ENCODE results near the gene COX6B2. TPM values are rescaled to one million over a fixed set of nuclear protein-coding genes. Genes with fewer than 3 reads are reported as not detected.

COX6B2 gene
- total and polyA plus RNA-seq, 2 donors (not counting 3 experiments of a cell fraction or from before 2014, with no cell fraction given): not detected

GRCh38 chr19:55299991-55300390 lies 54.5 kb downstream of the COX6B2 start:
- CTCF ChIA-PET: interaction anchor here (3.8 kb wide), 1 partner anchor 84 kb away, joined by 51 read pairs; the partner anchor contains the start of gene TMEM238
- dilution Hi-C loops (cut with MboI; ENCODE audit: extremely low pct_ligation_motif_present, low sequenced_read_pairs) (no loop called here), intact Hi-C loops (cut with micrococcal nuclease) (loop anchor here (5.0 kb wide), 1 partner anchor 158 kb away; no protein-coding TSS in a partner anchor)
- Histone ChIP-seq H3K4me1 (ENCODE audit: control insufficient read depth, extremely low read depth, insufficient read depth, low read length) (no peaks in the 10 kb centered on the region), H3K9ac (replicated peaks; ENCODE audit: extremely low read depth, insufficient read depth, low read length) (no peak overlapping the region), H3K27me3 (ENCODE audit: control insufficient read depth in 2 of 2, insufficient read depth in 2 of 2, low read length in 2 of 2) (peaks cover 0 to 3% of the 10 kb centered on the region in 2 experiments), H3K79me2 (ENCODE audit: control insufficient read depth, insufficient read depth, low read length) (no peaks in the 10 kb centered on the region), H4K20me1 (replicated peaks; ENCODE audit: control insufficient read depth, extremely low read depth, insufficient read depth, low read length) (no peaks in the 10 kb centered on the region), H3K9me3 (replicated peaks; ENCODE audit: control insufficient read depth, insufficient read depth, low read length) (no peaks in the 10 kb centered on the region), H3K9me1 (replicated peaks; ENCODE audit: control insufficient read depth, extremely low read depth, insufficient read depth, low read length) (no peaks in the 10 kb centered on the region), H3K4me2 (ENCODE audit: insufficient read depth, low read length) (no peak overlapping the region), H3K36me3 (ENCODE audit: control insufficient read depth in 2 of 2, extremely low read depth in 1 of 2, insufficient read depth in 2 of 2, low read length in 2 of 2) (no peaks in the 10 kb centered on the region), H2AFZ (ENCODE audit: low read depth, low read length) (no peak overlapping the region), H3K27ac (ENCODE audit: insufficient read depth, low read depth, low read length) (no peak overlapping the region), H3K4me3 (replicated peaks in 1 of 3; ENCODE audit: insufficient read depth in 1 of 3, low read depth in 1 of 3, low read length in 3 of 3) (no peak overlapping the region)
- DNase-seq (ENCODE audit: low read depth, low spot score) (no peak), FAIRE-seq (no peak)
- POLR2A ChIA-PET: no interaction called here
- BruUV-seq (replicated peaks): no TSS peak
- TF ChIP-seq JUN (IDR thresholded peaks at IDR 0.05; ENCODE audit: borderline replicate concordance, insufficient read depth, insufficient read length, low read depth): no peak
- no peak for TF ChIP-seq MAX (IDR thresholded peaks at IDR 0.05; ENCODE audit: insufficient read depth, insufficient read length)

Other genes with a start within 250 kb of the COX6B2 start
- 137 and 149 TPM in 2 replicates for gene PPP1R12C, start 237.1 kb downstream of the COX6B2 start, total RNA-seq
- 69.5 and 86.4 TPM in 2 replicates for gene PPP1R12C, start 237.1 kb downstream of the COX6B2 start, polyA plus RNA-seq
- gene TNNT1, start 205.5 kb downstream of the COX6B2 start, total RNA-seq: 0.51 and 0.92 TPM in 2 replicates
- 0.18 and 0.22 TPM in 2 replicates for gene TNNT1, start 205.5 kb downstream of the COX6B2 start, polyA plus RNA-seq
- not detected in 2 replicates for gene TNNI3, start 197.0 kb downstream of the COX6B2 start, total RNA-seq
- not detected in 2 replicates for gene TNNI3, start 197.0 kb downstream of the COX6B2 start, polyA plus RNA-seq
- gene DNAAF3, start 188.1 kb downstream of the COX6B2 start, total RNA-seq: 0.62 TPM in 1 of 2 replicates, not detected in the other
- 0.56 and 0.75 TPM in 2 replicates for gene DNAAF3, start 188.1 kb downstream of the COX6B2 start, polyA plus RNA-seq
- gene SYT5, start 174.4 kb downstream of the COX6B2 start, total RNA-seq: 0.42 TPM in 1 of 2 replicates, not detected in the other
- gene SYT5, start 174.4 kb downstream of the COX6B2 start, polyA plus RNA-seq: not detected in 2 replicates
- 0.51 and 1.00 TPM in 2 replicates for gene PTPRH, start 145.2 kb downstream of the COX6B2 start, total RNA-seq
- 0.10 and 0.14 TPM in 2 replicates for gene PTPRH, start 145.2 kb downstream of the COX6B2 start, polyA plus RNA-seq
- gene TMEM86B, start 126.0 kb downstream of the COX6B2 start, total RNA-seq: 4.1 and 5.4 TPM in 2 replicates
- 4.5 and 5.8 TPM in 2 replicates for gene TMEM86B, start 126.0 kb downstream of the COX6B2 start, polyA plus RNA-seq
- 68.3 and 71.8 TPM in 2 replicates for gene PPP6R1, start 95.7 kb downstream of the COX6B2 start, total RNA-seq
- gene PPP6R1, start 95.7 kb downstream of the COX6B2 start, polyA plus RNA-seq: 35.7 and 36.0 TPM in 2 replicates
- gene HSPBP1, start 74.6 kb downstream of the COX6B2 start, total RNA-seq: 30.4 and 38.5 TPM in 2 replicates
- 47.5 and 60.3 TPM in 2 replicates for gene HSPBP1, start 74.6 kb downstream of the COX6B2 start, polyA plus RNA-seq
- gene BRSK1, start 70.7 kb downstream of the COX6B2 start, total RNA-seq: 0.44 and 0.46 TPM in 2 replicates
- 0.33 and 0.68 TPM in 2 replicates for gene BRSK1, start 70.7 kb downstream of the COX6B2 start, polyA plus RNA-seq
- gene TMEM150B, start 29.4 kb downstream of the COX6B2 start, total RNA-seq: not detected in 2 replicates
- gene TMEM150B, start 29.4 kb downstream of the COX6B2 start, polyA plus RNA-seq: not detected in 2 replicates
- 11.4 and 13.5 TPM in 2 replicates for gene KMT5C, start 14.8 kb downstream of the COX6B2 start, total RNA-seq
- gene KMT5C, start 14.8 kb downstream of the COX6B2 start, polyA plus RNA-seq: 7.2 and 11.6 TPM in 2 replicates
- not detected in 2 replicates for gene GARIN5B, start 8.5 kb upstream of the COX6B2 start, total RNA-seq
- not detected in 2 replicates for gene GARIN5B, start 8.5 kb upstream of the COX6B2 start, polyA plus RNA-seq
- gene IL11, start 15.7 kb upstream of the COX6B2 start, total RNA-seq: not detected in 2 replicates
- gene IL11, start 15.7 kb upstream of the COX6B2 start, polyA plus RNA-seq: 0.11 TPM in 1 of 2 replicates, not detected in the other
- gene TMEM190, start 22.1 kb upstream of the COX6B2 start, total RNA-seq: not detected in 2 replicates
- gene TMEM190, start 22.1 kb upstream of the COX6B2 start, polyA plus RNA-seq: not detected in 2 replicates
- 0.35 TPM in 1 of 2 replicates, not detected in the other for gene TMEM238, start 29.6 kb upstream of the COX6B2 start, total RNA-seq
- 0.18 TPM in 1 of 2 replicates, not detected in the other for gene TMEM238, start 29.6 kb upstream of the COX6B2 start, polyA plus RNA-seq
- gene RPL28, start 31.2 kb upstream of the COX6B2 start, total RNA-seq: 1,738 and 1,872 TPM in 2 replicates
- 3,435 and 4,297 TPM in 2 replicates for gene RPL28, start 31.2 kb upstream of the COX6B2 start, polyA plus RNA-seq
- 244 and 257 TPM in 2 replicates for gene UBE2S, start 53.1 kb upstream of the COX6B2 start, total RNA-seq
- 176 and 183 TPM in 2 replicates for gene UBE2S, start 53.1 kb upstream of the COX6B2 start, polyA plus RNA-seq
- not detected in 2 replicates for gene SHISA7, start 88.6 kb upstream of the COX6B2 start, total RNA-seq
- not detected in 2 replicates for gene SHISA7, start 88.6 kb upstream of the COX6B2 start, polyA plus RNA-seq
- gene ISOC2, start 106.9 kb upstream of the COX6B2 start, total RNA-seq: 43.6 and 49.3 TPM in 2 replicates
- gene ISOC2, start 106.9 kb upstream of the COX6B2 start, polyA plus RNA-seq: 68.7 and 96.5 TPM in 2 replicates
- gene C19orf85, start 110.0 kb upstream of the COX6B2 start, total RNA-seq: not detected in 2 replicates
- not detected in 2 replicates for gene C19orf85, start 110.0 kb upstream of the COX6B2 start, polyA plus RNA-seq
- gene ZNF628, start 121.9 kb upstream of the COX6B2 start, total RNA-seq: 9.0 and 10.4 TPM in 2 replicates
- 2.0 and 2.5 TPM in 2 replicates for gene ZNF628, start 121.9 kb upstream of the COX6B2 start, polyA plus RNA-seq
- 34.4 and 44.7 TPM in 2 replicates for gene NAT14, start 130.5 kb upstream of the COX6B2 start, total RNA-seq
- gene NAT14, start 130.5 kb upstream of the COX6B2 start, polyA plus RNA-seq: 39.1 and 42.6 TPM in 2 replicates
- gene SSC5D, start 133.7 kb upstream of the COX6B2 start, total RNA-seq: 1.0 and 1.3 TPM in 2 replicates
- gene SSC5D, start 133.7 kb upstream of the COX6B2 start, polyA plus RNA-seq: 0.47 and 0.49 TPM in 2 replicates
- gene SBK2, start 182.4 kb upstream of the COX6B2 start, total RNA-seq: not detected in 2 replicates
- gene SBK2, start 182.4 kb upstream of the COX6B2 start, polyA plus RNA-seq: not detected in 2 replicates
- gene SBK3, start 190.8 kb upstream of the COX6B2 start, total RNA-seq: 0.25 and 0.62 TPM in 2 replicates
- 0.18 and 0.19 TPM in 2 replicates for gene SBK3, start 190.8 kb upstream of the COX6B2 start, polyA plus RNA-seq
- 15.7 and 15.9 TPM in 2 replicates for gene ZNF579, start 226.1 kb upstream of the COX6B2 start, total RNA-seq
- 9.9 and 11.6 TPM in 2 replicates for gene ZNF579, start 226.1 kb upstream of the COX6B2 start, polyA plus RNA-seq
- gene FIZ1, start 244.8 kb upstream of the COX6B2 start, total RNA-seq: 14.7 and 15.6 TPM in 2 replicates
- gene FIZ1, start 244.8 kb upstream of the COX6B2 start, polyA plus RNA-seq: 6.6 and 7.0 TPM in 2 replicates
- 14.2 and 15.2 TPM in 2 replicates for gene ZNF524, start 245.6 kb upstream of the COX6B2 start, total RNA-seq
- 15.4 and 22.5 TPM in 2 replicates for gene ZNF524, start 245.6 kb upstream of the COX6B2 start, polyA plus RNA-seq